Calu3 (cell line): ENCODE measurements around the gene FGD5. TPM values are rescaled to one million over a fixed set of nuclear protein-coding genes. Genes with fewer than 3 reads are reported as not detected.

Experiments used
- BruUV-seq: library from RNA; stranded (reverse); fragments of 400-500 nt; replicated peaks from 2 replicates; lab custom pipeline; 2021; lab: Mats Ljungman, UMichigan
- CTCF ChIA-PET: fragments of 300-600 bp; sonication (Branson Sonifier 250); formaldehyde crosslinking; loops from one replicate; lab custom pipeline; 2022; ENCODE audit warnings: antibody characterized with exemption; lab: Charles Lee
- DNase-seq: peaks from one replicate; pipeline ENCODE4 v3.0.0; 2022
- H3K27ac Mint-ChIP-seq: one replicate; pipeline ENCODE4 v1.8.0; 2022; ENCODE audit warnings: mixed read lengths; ENCODE audit not compliant: unreplicated experiment
- H3K27me3 Mint-ChIP-seq: one replicate; pipeline ENCODE4 v1.8.0; 2022; ENCODE audit warnings: mixed read lengths; ENCODE audit not compliant: unreplicated experiment
- H3K36me3 Mint-ChIP-seq: one replicate; pipeline ENCODE4 v1.8.0; 2022; ENCODE audit warnings: mild to moderate bottlenecking, moderate library complexity, mixed read lengths; ENCODE audit not compliant: insufficient read depth, unreplicated experiment
- H3K4me1 Mint-ChIP-seq: one replicate; pipeline ENCODE4 v1.8.0; 2022; ENCODE audit warnings: mild to moderate bottlenecking, low read depth, mixed read lengths; ENCODE audit not compliant: unreplicated experiment
- H3K4me3 Mint-ChIP-seq: one replicate; pipeline ENCODE4 v1.8.0; 2022; ENCODE audit warnings: mild to moderate bottlenecking, low read depth, moderate library complexity, mixed read lengths; ENCODE audit not compliant: unreplicated experiment
- H3K9me3 Mint-ChIP-seq: one replicate; pipeline ENCODE4 v1.8.0; 2022; ENCODE audit warnings: low read depth, mixed read lengths; ENCODE audit not compliant: unreplicated experiment
- intact Hi-C: fragments of 100-400 bp; cut with micrococcal nuclease; formaldehyde crosslinking; loops from one replicate; pipeline ENCODE4 v1.10.0; 2022; ENCODE audit not compliant: unreplicated experiment
- total RNA-seq: library from RNA; stranded (reverse); gene quantifications from 2 replicates; pipeline ENCODE4 v1.2.3, GENCODE V29; 2022
- TF ChIP-seq, protein P1 (sequence below): fragments of 200-600 bp; IDR thresholded peaks from one replicate; pipeline ENCODE4 v1.8.0; 2022; ENCODE audit warnings: antibody characterized with exemption; ENCODE audit not compliant: unreplicated experiment

The FGD5 gene
- total RNA-seq, 1 experiment from 2014 or later = not detected

- BruUV-seq = no TSS peak
- DNase-seq = no peak
- Mint-ChIP-seq H3K4me3 (no peak overlapping the region), H3K27me3 (peaks cover 53% of the 10 kb centered on the region), H3K9me3 (peaks cover 4% of the 10 kb centered on the region), H3K27ac (no peak overlapping the region), H3K36me3 (no peaks in the 10 kb centered on the region), H3K4me1 (no peaks in the 10 kb centered on the region)
- intact Hi-C loops = no loop called here
- TF ChIP-seq, protein P1, sequence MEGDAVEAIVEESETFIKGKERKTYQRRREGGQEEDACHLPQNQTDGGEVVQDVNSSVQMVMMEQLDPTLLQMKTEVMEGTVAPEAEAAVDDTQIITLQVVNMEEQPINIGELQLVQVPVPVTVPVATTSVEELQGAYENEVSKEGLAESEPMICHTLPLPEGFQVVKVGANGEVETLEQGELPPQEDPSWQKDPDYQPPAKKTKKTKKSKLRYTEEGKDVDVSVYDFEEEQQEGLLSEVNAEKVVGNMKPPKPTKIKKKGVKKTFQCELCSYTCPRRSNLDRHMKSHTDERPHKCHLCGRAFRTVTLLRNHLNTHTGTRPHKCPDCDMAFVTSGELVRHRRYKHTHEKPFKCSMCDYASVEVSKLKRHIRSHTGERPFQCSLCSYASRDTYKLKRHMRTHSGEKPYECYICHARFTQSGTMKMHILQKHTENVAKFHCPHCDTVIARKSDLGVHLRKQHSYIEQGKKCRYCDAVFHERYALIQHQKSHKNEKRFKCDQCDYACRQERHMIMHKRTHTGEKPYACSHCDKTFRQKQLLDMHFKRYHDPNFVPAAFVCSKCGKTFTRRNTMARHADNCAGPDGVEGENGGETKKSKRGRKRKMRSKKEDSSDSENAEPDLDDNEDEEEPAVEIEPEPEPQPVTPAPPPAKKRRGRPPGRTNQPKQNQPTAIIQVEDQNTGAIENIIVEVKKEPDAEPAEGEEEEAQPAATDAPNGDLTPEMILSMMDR = no peak
- CTCF ChIA-PET = no interaction called here
Observed at GRCh38 chr3:14774431-14774830, 44.3 kb upstream of the FGD5 start.

DNA sequence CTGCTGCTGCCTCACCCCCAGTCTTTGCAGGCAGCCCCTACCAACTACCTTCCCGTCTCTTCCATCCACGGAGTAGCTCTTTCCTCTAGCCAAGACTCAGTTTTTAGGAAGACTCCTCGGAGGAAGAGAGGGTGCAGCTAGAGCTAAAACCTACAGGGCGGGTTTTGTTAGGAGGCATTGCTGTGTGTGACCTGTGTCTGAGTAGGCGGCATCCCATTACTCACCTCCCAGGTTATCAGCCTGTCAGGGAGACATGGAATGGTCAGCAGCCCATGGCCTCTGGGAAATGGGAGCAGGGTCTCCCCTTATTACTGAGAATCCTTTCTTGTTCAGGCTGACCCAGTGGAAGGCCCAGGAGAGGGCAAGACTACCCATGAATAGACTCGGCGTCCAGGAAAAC is 43.8 kb upstream of the FGD5 start:
- Mint-ChIP-seq H3K4me3 (no peak overlapping the region), H3K27ac (no peak overlapping the region), H3K36me3 (no peaks in the 10 kb centered on the region), H3K4me1 (no peaks in the 10 kb centered on the region), H3K27me3 (peaks cover 47% of the 10 kb centered on the region), H3K9me3 (peaks cover 4% of the 10 kb centered on the region)
- no TSS peak for BruUV-seq
- TF ChIP-seq, protein P1 = no peak
- intact Hi-C loops = no loop called here
- CTCF ChIA-PET = no interaction called here
- DNase-seq = no peak

GRCh38 chr3:14775563-14775962 is 43.2 kb upstream of the FGD5 start:
- Mint-ChIP-seq H3K36me3 (no peaks in the 10 kb centered on the region), H3K4me3 (no peak overlapping the region), H3K9me3 (peaks cover 4% of the 10 kb centered on the region), H3K27ac (no peak overlapping the region), H3K27me3 (peaks cover 42% of the 10 kb centered on the region), H3K4me1 (no peaks in the 10 kb centered on the region)
- TF ChIP-seq, protein P1 = no peak
- DNase-seq = no peak
- intact Hi-C loops = no loop called here
- BruUV-seq = no TSS peak
- CTCF ChIA-PET = no interaction called here

- CTCF ChIA-PET = no interaction called here
- Mint-ChIP-seq H3K9me3 (peaks cover 4% of the 10 kb centered on the region), H3K4me1 (no peaks in the 10 kb centered on the region), H3K27me3 (peaks cover 28% of the 10 kb centered on the region), H3K27ac (no peak overlapping the region), H3K4me3 (no peak overlapping the region), H3K36me3 (no peaks in the 10 kb centered on the region)
- DNase-seq = no peak
- TF ChIP-seq, protein P1 = no peak
- BruUV-seq = no TSS peak
- intact Hi-C loops = no loop called here
Observed at GRCh38 chr3:14779069-14779685, 39.6 kb upstream of the FGD5 start.
